Suprapubic skin (tissue), 4 donors: ENCODE results near the gene HSPG2.

Experiments
- CTCF ChIP-seq, 2 donors: fragments of 200-600 bp in 1 of 2; fragments of 450-650 bp in 1 of 2; sonication (generic) in 1 of 2; IDR thresholded peaks; one replicate each; pipeline ENCODE4 v1.5.1; 2016 to 2019; ENCODE audit warnings: antibody characterized with exemption in 2 of 2, mild to moderate bottlenecking in 1 of 2, moderate library complexity in 1 of 2
- EP300 ChIP-seq: sonication (generic); formaldehyde crosslinking; IDR thresholded peaks from one replicate; pipeline ENCODE4 v1.6.1; 2017; ENCODE audit warnings: antibody characterized with exemption
- POLR2A ChIP-seq, 2 donors: fragments of 450-650 bp; IDR thresholded peaks; one replicate each; pipeline ENCODE4 v1.6.1; 2017; ENCODE audit warnings: antibody characterized with exemption in 2 of 2, mild to moderate bottlenecking in 2 of 2, moderate library complexity in 2 of 2
- POLR2AphosphoS5 ChIP-seq, 3 donors: sonication (generic); formaldehyde crosslinking; IDR thresholded peaks; one replicate each; pipeline ENCODE4 v1.6.1; 2017; ENCODE audit warnings: antibody characterized with exemption in 3 of 3

GRCh38 chr1:21838359-21839157, 98.6 kb downstream of the HSPG2 start:
- TF ChIP-seq EP300 (no peak), POLR2A (IDR thresholded peaks at IDR 0.05) (no peak), CTCF (IDR thresholded peaks at IDR 0.05) (no peak), POLR2AphosphoS5 (IDR thresholded peaks at IDR 0.05) (no peak)
